ENCODE results near the gene MAFF. TPM values are rescaled to one million over a fixed set of nuclear protein-coding genes. Genes with fewer than 3 reads are reported as not detected.
"Not testable (repeated sequence)": the region's sequence is repeated elsewhere in the genome, so short reads cannot be mapped to it uniquely, and the experiment has no call there.

MAFF gene
- polyA plus RNA-seq, 4 donors: 2.5 to 4.9 (median 3.1) TPM

- no peak for DNase-seq (ENCODE audit: low read depth in 4 of 4, low spot score in 3 of 4)
Measured at GRCh38 chr22:38221908-38222796, 20.4 kb downstream of the MAFF start.

- DNase-seq (ENCODE audit: low read depth in 4 of 4, low spot score in 3 of 4): no peak
Measured at GRCh38 chr22:38222797-38223119, 21.0 kb downstream of the MAFF start.

- DNase-seq (ENCODE audit: low read depth in 4 of 4, low spot score in 3 of 4): no peak
Measured at GRCh38 chr22:38223289-38223960, 21.6 kb downstream of the MAFF start.

GRCh38 chr22:38226853-38227649 is 25.3 kb downstream of the MAFF start:
- no peak for DNase-seq (ENCODE audit: low read depth in 4 of 4, low spot score in 3 of 4)

DNA sequence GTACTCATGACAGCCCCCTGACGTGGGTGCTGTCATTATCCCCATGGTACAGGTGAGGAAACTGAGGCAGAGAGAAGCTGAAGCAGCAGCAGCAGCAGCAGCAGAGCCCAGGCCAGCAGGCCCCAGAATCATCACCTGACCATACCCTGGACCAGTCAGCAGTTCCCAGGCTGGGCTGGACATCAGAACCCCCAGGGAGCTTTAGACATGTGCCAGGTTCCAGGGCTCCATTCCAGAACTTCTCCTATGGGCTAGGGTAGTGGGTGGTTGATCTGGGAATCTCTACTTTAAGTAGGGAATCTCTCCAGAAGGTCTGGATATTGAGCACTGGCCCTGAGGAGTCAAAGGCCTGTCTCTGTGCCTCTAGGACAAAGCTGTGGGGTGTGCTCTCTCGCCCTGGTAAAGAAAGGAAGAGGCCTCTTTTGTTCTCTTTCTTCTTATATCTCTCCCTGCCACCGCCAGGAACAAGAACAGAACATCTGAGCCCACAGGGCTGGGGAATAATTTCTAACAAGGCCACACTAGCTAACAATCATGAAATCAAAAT is 26.6 kb downstream of the MAFF start:
- DNase-seq (ENCODE audit: low read depth in 4 of 4, low spot score in 3 of 4): no peak

GRCh38 chr22:38228873-38229740 is 27.3 kb downstream of the MAFF start:
- DNase-seq (ENCODE audit: low read depth in 4 of 4, low spot score in 3 of 4): no peak

DNA sequence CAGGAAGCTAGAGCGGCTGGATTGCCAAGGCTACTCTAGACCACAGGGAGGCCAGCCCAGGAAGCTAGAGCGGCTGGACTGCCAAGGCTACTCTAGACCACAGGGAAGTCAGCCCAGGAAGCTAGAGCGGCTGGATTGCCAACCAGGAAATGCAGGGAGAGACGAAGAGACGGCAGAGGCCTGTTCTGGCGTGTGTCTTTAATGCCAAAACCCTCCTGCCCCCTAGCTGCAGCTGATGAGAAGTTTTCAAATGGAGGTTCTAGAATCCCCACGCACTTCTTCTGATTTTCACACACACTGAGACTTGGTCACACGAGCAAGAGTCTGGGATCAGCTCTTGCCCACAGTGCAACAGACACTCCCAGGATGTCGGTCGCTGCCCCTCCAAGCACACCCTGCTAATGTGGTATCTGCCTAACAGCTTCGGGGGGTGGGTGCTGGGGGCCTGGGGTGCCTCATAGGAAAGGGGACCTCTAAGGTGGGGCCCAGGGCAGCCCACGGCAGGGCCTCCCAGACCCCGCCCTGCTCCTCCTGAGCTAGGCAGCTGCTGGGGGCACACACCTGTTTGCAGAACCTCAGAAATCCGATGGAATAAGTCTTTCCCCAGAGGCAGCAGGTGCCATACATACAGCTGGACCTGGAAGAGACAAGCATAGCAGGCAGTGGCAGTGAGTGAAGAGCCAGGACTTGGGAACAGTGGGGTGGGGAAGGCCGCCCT is 28.5 kb downstream of the MAFF start:
- no peak for DNase-seq (ENCODE audit: low read depth in 4 of 4, low spot score in 3 of 4)

DNA sequence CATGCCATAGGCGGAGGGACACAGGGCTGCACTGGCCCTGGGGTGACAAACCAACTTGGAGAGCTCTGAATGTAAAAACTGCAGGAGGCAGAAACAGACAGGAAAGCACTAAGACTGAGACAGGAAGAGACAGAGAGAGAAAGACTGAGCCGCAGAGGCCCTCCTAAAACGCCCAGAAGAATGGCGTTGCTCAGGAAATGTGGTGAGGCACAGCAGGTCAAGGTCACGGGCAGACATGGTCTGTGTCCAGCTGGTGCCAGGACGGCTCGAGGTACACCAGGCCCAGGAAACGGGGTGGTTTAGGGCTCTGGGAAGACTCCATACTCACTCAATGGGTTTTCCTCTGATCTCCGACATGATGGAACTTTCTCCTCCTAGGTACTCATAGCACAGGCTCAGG is 29.1 kb downstream of the MAFF start:
- DNase-seq (ENCODE audit: low read depth in 4 of 4, low spot score in 3 of 4): no peak

DNA sequence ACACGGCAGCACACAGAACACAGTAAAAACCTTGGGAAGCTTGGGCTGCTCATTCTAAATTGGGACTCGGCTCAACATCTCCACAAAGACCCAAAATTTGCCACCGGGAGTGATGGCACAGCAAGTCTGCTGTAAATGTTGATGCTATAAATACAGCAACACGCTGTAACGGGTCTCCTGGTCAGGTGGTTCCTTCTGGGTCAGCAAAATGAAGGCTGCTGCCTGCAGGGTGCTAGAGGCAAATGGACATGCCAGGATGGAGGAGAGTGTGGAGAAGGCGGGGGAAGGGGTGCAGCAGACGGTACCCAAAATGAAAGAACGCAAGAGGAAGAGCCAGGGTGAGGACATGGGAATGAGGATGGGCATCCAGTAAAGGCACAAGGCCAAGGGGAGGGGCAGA is 30.4 kb downstream of the MAFF start:
- DNase-seq (ENCODE audit: low read depth in 4 of 4, low spot score in 3 of 4): no peak

GRCh38 chr22:38233427-38233826 is 31.6 kb downstream of the MAFF start:
- DNase-seq (ENCODE audit: low read depth in 4 of 4, low spot score in 3 of 4): no peak

DNA sequence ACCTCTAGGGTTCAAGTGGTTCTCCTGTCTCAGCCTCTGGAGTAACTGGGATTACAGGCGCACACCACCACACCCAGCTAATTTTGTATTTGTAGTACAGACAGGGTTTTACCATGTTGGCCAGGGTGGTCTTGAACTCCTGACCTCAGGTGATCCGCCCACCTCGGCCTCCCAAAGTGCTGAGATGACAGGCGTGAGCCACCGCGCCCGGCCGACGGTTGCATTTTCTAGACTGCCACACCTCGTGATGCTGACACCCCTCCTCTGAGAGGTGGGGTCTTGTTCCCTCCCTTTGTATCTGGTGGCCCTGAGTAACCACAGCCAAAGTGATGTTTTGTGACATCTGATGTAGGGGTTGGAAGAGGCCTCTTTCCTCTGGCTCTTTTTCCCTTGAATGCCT is 32.1 kb downstream of the MAFF start:
- not testable (repeated sequence) for DNase-seq (ENCODE audit: low read depth in 4 of 4, low spot score in 3 of 4)

GRCh38 chr22:38235240-38235850 is 33.6 kb downstream of the MAFF start:
- no peak for DNase-seq (ENCODE audit: low read depth in 4 of 4, low spot score in 3 of 4)

DNA sequence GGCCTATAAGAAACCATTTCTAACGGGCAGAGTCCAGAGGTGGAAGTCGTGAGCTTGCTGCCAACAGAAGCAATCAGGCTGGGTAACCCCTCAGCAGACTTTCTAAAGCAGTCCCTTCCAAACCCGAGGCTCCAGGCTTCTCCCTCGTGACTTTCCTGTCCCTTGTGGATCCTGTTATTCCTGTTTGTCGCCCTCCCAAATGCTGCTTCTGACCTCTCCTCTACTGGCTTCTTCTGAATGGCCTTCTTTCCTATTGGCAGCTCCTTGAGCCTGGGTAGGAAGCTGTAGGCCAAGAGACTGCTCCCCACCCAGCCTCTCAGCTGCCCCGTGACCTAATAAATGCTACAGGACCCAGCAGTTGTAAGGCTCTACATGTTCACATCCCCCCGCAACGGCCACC is 35.0 kb downstream of the MAFF start:
- no peak for DNase-seq (ENCODE audit: low read depth in 4 of 4, low spot score in 3 of 4)

- no peak for DNase-seq (ENCODE audit: low read depth in 4 of 4, low spot score in 3 of 4)
Measured at GRCh38 chr22:38238519-38239071, 36.8 kb downstream of the MAFF start.

DNA sequence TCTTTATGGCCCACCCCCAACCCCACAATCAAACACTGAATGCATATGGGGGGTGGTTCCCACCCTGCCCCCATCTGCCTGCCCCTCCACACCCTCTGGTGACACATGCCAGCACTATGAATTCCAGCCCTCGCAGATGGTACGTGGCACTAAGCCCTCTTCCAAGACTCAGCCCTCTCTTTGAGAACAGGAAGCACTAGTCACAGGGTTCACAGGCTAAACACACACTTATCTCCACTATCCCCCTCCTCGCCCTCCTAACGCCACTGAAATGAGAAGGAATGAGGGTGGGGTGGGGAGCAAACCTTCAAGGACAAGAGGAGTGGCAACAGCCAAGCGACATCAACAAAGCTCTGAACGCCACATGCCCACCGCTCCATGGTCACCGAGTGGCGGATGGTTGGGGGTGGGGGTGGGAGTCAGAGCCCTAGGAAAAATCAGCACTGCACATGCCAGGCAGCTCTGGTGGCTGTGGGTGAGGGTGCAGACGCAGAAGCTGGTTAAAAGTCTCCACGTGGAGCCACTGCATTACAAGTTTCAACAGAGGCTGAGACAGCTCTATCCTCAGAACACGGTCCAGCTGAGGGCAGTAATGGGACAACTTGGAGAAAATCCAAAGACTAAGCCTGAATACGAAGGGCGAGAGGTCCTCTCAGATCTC is 37.4 kb downstream of the MAFF start:
- no peak for DNase-seq (ENCODE audit: low read depth in 4 of 4, low spot score in 3 of 4)

DNA sequence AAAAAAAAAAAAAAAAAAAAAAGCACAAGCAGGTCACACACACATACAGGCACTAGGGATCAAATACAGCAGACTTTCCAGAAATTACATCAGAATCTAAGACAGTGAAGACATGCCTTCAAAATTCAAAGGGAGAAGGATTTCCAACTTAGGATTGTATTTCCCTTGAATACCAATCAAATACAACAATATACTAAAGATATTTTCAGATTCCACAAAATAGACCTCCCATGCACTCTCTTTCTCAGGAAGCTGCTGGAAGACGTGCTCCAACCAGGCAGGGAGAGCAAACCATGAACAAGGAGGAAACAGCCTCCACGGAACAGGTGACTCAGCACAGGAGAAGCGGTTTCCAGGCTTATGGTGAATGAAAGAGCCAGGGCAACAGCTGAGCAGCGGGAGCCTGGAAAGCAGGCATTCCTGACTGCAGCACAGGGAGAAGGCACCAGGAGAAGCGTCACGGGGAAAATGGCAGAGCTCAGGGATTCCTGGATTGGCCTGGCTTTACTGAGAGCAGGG is 39.0 kb downstream of the MAFF start:
- no peak for DNase-seq (ENCODE audit: low read depth in 4 of 4, low spot score in 3 of 4)

GRCh38 chr22:38243007-38243765 is 41.4 kb downstream of the MAFF start:
- DNase-seq (ENCODE audit: low read depth in 4 of 4, low spot score in 3 of 4): no peak
